RKO (cell line): Measurements from ENCODE around the gene HK1.
A peak's percentile ranks its signal among the peaks of the same experiment; 100 is the strongest.
"Not testable (repeated sequence)": the region's sequence is repeated elsewhere in the genome, so short reads cannot be mapped to it uniquely, and the experiment has no call there.

ENCODE experiments used
- DNase-seq: peaks from one replicate; pipeline ENCODE4 v3.0.0-alpha.2; 2016; ENCODE audit warnings: low spot score

Gene HK1

DNA sequence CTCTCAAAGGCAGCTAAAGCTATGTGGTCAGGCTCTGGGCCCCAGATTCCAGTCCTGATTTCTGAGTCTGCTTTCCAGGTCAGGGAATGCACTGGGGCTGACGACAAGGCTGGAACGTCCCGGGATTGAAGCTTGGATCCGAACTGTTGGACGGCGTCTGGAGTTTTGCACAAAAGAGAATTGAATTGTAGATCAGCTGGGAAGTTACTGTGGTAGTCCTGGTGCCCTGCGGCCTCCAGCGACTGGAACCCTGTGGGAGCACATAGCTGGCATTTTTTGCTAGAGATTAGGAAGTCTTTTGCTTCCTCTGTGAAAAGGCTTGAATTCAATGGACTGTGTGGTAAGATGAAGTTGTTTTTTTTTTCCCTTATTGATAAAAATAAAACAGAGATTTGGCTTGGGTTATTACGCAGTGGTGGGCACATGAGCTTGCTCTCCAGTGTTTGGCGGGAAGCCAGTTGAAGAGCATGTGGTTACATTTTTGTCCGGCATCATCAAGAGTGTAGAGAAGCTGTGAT is at the start of gene HK1:
TSS of gene HK1 (plus strand) at position 51 of the 518 bp plus-strand sequence.
- DNase-seq: no peak

DNA sequence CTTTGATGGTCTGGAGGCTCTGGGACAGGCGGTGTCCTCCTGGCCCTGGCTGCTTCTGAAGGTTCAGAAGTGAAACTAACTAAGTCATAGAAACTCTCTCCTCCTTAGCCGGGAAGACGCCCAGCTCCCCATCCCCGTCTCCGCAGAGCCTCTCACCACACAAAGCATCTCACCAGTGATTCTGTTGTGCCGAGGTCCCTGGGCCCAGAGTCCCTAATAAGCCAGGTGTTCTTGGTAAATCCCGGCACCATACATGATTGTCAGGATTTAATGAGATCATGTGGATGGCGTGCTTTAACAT is 48.7 kb upstream of the HK1 start:
- no peak for DNase-seq

DNA sequence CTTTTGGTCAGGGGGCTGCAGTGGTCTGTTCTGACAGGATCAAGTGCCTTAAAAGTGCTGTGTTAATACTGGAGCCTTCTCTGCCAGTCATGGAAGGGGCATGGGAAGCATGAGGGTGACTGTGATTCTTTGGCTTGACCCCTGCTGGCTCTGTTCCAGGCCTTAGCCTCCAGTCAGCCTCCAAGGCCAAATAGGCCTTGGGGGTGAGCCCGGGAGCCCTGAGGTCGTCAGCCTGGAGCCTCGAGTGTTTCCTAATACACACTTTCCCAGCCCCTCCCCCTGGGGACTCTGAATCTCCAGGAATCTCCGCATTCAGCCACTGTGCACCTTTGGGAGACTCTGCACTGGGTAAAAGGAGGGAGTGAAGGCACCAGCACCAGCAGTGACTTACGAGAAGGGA is 48.2 kb upstream of the HK1 start:
- DNase-seq: no peak

DNA sequence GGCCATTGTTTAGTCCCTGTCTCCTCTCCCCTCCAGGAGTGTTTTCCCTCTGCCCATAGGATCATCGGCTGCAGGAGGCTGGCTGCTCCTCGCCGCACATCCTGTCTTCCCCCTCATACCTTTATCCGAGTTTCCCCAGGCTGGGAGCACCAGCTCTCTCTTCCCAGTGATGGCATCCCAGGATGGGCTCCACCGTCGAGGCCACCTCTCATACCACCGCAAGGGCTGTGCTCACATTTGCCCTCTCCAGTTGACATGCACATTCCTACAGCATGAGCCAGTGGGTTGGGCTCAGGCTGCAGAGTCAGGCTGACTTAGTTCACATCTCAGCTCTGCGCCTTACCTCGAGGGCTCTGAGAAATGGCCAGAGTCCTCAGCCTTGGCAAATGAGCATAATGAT is 46.0 kb upstream of the HK1 start:
- peak; percentile 64 for DNase-seq

DNA sequence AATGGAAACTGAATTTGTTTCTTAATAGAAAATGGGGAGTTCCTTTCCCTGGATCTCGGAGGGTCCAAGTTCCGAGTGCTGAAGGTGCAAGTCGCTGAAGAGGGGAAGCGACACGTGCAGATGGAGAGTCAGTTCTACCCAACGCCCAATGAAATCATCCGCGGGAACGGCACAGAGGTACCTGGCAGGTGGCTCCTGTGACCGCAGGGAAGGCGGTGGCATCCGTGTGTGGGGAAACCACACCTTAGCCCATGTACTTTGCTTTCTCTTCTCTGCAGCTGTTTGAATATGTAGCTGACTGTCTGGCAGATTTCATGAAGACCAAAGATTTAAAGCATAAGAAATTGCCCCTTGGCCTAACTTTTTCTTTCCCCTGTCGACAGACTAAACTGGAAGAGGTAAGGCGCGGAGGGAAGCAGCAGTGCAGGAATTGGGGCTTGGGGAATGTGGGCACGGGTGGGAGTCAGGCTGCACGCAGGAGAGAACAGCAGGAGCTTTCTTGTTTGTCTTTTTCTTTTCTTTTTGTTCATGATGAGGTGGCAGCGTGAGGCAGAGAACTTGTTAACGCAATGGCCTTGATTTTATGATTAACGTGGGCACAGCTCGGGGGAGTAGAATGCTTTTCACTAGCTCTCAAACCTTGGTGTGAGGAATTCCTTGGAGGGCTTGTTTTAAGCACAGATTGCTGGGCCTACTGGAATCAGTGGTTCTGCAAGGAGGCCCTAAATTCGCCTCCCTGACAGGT is 45.4 kb upstream of the HK1 start:
- no peak for DNase-seq

- DNase-seq: no peak
These were observed 43.8 kb upstream of the HK1 start for GRCh38 chr10:69234447-69234846.

DNA sequence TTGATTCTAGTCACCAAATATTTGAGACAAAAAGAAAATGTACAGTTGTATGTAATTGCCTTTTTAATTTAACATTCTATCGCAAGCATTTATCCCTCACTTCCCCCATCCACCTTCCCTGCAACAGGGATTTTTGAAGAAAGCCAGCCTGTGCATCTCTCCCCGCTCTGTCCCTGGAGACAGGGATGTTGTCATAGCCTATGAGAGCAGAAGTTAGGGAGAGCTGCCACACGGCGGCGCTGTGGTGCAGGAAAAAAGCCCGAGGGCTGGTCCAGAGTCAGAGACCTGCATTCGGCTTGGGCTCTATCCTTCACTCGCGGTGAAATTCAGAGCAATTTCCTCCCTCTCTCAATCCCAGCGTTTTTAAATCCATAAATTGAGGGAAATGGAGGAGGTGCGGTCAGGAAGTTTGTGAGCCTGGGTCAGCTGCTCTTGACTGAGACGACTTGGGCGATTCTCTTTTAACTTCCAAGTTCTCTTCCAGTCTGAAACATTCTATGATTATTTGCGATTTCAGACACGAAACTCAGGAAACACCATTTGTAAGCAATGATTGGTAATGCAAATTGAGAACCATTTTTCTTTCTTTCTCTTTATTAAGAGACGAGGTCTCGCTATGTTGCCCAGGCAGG is 40.7 kb upstream of the HK1 start:
- peak; percentile 76 for DNase-seq

- DNase-seq: no peak
These were observed 39.2 kb upstream of the HK1 start for GRCh38 chr10:69239136-69239535.

- DNase-seq: no peak
These were observed 38.4 kb upstream of the HK1 start for GRCh38 chr10:69239816-69240434.

GRCh38 chr10:69240455-69240854 is 37.8 kb upstream of the HK1 start:
- no peak for DNase-seq

GRCh38 chr10:69241575-69241974 is 36.7 kb upstream of the HK1 start:
- DNase-seq: no peak

DNA sequence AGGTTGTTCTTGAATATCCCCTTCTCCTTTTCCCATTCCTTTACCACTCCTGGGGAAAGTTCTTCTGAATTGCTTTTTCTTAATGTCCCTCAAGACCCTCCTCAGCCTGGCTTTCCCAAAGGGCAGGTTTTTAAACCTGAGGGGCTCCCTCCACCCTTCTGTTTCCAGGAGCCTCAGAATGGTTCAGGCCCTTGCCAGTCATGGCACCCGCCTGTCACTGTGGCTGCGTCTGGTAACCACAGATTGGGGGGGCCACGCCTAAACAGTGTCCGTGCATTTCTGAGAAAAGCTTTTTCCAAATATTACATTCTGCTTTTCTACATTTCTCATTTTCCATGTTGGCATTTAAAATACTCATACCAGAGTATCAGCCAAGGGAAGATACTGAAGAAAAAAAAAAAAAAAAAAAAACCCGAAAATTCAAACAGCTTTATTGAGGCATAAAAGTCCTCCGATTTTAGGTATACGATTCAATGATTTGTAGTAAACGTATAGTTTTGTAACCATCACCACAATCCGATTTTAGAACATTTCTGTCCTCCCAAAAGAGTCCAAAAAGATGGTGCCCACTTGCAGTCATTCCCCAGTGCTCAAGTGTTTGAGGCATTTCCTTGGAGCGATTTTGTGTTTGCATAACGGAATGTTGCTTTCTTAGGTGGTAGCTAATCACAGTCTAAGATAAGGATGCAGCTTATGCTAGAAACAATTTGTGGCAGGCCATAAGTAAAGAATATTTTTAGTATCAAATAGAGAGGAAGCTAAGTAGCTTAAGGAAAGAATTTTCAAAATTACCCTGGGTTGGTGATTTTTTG is 36.0 kb upstream of the HK1 start:
- DNase-seq: no peak

- no peak for DNase-seq
These were observed 35.5 kb upstream of the HK1 start for GRCh38 chr10:69242852-69243212.

GRCh38 chr10:69243817-69244216 is 34.5 kb upstream of the HK1 start:
- DNase-seq: no peak

DNA sequence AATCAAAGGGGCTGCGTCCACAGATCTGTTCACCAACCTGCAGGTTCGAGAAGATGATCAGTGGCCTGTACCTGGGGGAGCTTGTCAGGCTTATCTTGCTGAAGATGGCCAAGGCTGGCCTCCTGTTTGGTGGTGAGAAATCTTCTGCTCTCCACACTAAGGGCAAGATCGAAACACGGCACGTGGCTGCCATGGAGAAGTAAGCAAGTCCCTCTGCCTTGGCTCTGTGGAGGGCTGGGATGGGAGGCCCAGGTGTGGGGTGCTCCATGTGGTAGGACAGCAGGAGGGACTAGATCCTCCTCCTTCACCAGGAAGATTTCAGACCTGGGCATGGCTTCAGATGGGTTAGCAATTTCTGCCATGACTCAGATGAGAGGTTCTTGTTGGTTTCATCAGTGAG is 32.3 kb upstream of the HK1 start:
- DNase-seq: no peak

DNA sequence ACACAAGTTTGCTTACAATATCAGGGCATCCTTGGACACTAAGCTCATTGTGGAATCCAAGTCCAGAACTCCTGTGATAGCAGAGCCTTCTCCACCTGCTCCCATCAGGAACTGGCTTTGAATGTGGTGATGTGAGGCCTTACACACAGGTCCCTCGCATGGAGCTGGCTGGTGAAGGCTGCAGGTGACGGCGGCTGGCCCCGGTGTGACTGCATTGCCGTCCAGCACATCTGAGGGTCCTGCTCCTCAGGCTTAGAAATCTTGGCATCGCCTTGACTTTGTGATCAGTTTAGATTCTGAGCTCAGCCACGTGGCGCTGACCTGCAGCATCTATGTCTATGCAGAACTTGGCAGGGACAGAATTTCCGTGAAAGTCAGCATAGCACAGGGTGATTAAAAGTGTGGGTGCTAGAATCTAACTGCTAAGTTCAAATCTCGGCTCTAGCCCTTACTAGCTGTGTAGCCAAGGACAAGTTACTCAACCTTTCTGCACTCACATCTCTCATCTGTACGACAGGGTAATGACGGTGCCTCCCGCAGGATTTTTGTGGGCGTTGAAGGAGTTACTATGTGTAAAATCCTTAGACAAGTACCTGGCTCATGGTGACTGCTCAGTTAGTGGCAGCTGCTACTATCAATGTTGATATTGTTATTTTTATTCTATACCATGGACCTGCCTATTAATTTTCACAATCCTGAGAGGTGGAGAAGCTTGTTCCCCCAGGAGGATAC is 31.5 kb upstream of the HK1 start:
- DNase-seq: no peak

- DNase-seq: no peak
These were observed 31.0 kb upstream of the HK1 start for GRCh38 chr10:69247313-69247710.

DNA sequence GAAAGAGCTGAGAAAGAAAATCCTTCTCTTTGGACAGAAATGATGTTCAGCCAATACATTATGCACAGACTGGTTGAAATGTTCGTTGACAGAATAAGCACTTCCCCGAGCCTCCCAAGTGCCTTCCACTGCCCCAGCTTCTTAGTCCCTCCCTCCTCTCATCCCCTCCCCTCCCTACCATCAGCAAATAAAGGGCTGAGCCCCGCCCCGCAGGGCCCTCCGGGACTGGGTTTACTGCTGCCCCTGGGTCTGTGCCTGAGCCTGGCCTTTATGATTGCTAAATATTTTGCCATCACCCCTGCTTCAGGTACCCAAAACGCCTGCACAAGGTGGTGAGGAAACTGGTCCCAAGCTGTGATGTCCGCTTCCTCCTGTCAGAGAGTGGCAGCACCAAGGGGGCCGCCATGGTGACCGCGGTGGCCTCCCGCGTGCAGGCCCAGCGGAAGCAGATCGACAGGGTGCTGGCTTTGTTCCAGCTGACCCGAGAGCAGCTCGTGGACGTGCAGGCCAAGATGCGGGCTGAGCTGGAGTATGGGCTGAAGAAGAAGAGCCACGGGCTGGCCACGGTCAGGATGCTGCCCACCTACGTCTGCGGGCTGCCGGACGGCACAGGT is 30.1 kb upstream of the HK1 start:
- DNase-seq: no peak

GRCh38 chr10:69250041-69250440 is 28.3 kb upstream of the HK1 start:
- no peak for DNase-seq

GRCh38 chr10:69251417-69251816 is 26.9 kb upstream of the HK1 start:
- not testable (repeated sequence) for DNase-seq

GRCh38 chr10:69253171-69253570 is 25.1 kb upstream of the HK1 start:
- DNase-seq: no peak

GRCh38 chr10:69254877-69255276 is 23.4 kb upstream of the HK1 start:
- no peak for DNase-seq
